SU-DHL-6 (cell line): ENCODE results near the gene VPS11.

ENCODE experiments used
- H2AFZ ChIP-seq: fragments of 200-600 bp; sonication (generic); 2 replicates; pipeline ENCODE4 v1.6.1; 2014; ENCODE audit warnings: low read depth, mild to moderate bottlenecking, moderate library complexity, mixed read lengths, antibody characterized with exemption, low read length; ENCODE audit not compliant: severe bottlenecking
- H3F3A ChIP-seq: fragments of 200-600 bp; shearing (Covaris generic); 2 replicates; pipeline ENCODE4 v1.6.0; 2016; ENCODE audit warnings: antibody characterized with exemption, mild to moderate bottlenecking; ENCODE audit not compliant: insufficient read depth
- H3K27ac ChIP-seq: fragments of 200-600 bp; sonication (generic); 2 replicates; pipeline ENCODE4 v1.5.1; 2016; ENCODE audit warnings: low read depth, mild to moderate bottlenecking, low read length, moderate library complexity, mixed read lengths
- H3K27me3 ChIP-seq: fragments of 200-600 bp; sonication (generic), shearing (Covaris generic); 2 replicates; pipeline ENCODE4 v1.6.0; 2014; ENCODE audit warnings: mild to moderate bottlenecking, low read length
- H3K36me3 ChIP-seq: fragments of 200-600 bp; sonication (generic); 2 replicates; pipeline ENCODE4 v1.6.1; 2014; ENCODE audit warnings: mild to moderate bottlenecking, low read length, mixed read lengths
- H3K4me2 ChIP-seq: fragments of 300-600, 200-600 bp; shearing (Covaris generic), sonication (generic); 2 replicates; pipeline ENCODE4 v1.6.0; 2014; ENCODE audit warnings: low read length, low read depth, mild to moderate bottlenecking; ENCODE audit not compliant: poor library complexity, severe bottlenecking
- H3K4me3 ChIP-seq: fragments of 200-600 bp; sonication (generic); 2 replicates; pipeline ENCODE4 v1.5.1; 2014; ENCODE audit warnings: antibody characterized with exemption, low read length, mild to moderate bottlenecking, mixed read lengths; ENCODE audit not compliant: insufficient read depth, poor library complexity, severe bottlenecking
- H3K79me2 ChIP-seq: fragments of 200-600 bp; sonication (generic); 2 replicates; pipeline ENCODE4 v1.6.1; 2014; ENCODE audit warnings: mild to moderate bottlenecking, low read length, moderate library complexity; ENCODE audit not compliant: insufficient read depth
- H3K9ac ChIP-seq: fragments of 200-600 bp; sonication (generic); 2 replicates; pipeline ENCODE4 v1.7.0; 2014; ENCODE audit warnings: mild to moderate bottlenecking, low read length
- H3K9me2 ChIP-seq: fragments of 200-600 bp; sonication (generic); replicated peaks from 2 replicates; pipeline ENCODE4 v1.6.1; 2014; ENCODE audit warnings: low read length; ENCODE audit not compliant: insufficient read depth
- H3K9me3 ChIP-seq: fragments of 200-600 bp; sonication (generic); 2 replicates; pipeline ENCODE4 v1.6.1; 2014; ENCODE audit warnings: low read length, mixed read lengths; ENCODE audit not compliant: insufficient read depth
- H4K20me1 ChIP-seq: fragments of 200-600 bp; sonication (generic); 2 replicates; pipeline ENCODE4 v1.6.1; 2014; ENCODE audit warnings: low read depth, mild to moderate bottlenecking, antibody characterized with exemption, low read length, moderate library complexity, mixed read lengths
- CTCF ChIP-seq: fragments of 200-600 bp; sonication (generic); IDR thresholded peaks from one replicate; pipeline ENCODE4 v1.5.1; 2017; ENCODE audit warnings: antibody characterized with exemption, mild to moderate bottlenecking, low read length, moderate library complexity; ENCODE audit not compliant: insufficient read depth, poor library complexity, severe bottlenecking
- EZH2phosphoT487 ChIP-seq: fragments of 200-600 bp; sonication (generic), shearing (Covaris generic); conservative IDR thresholded peaks from 2 replicates; pipeline ENCODE4 v1.6.1; 2018; ENCODE audit warnings: mild to moderate bottlenecking, antibody characterized with exemption, low read length, moderate library complexity, mixed read lengths

Gene VPS11

GRCh38 chr11:119029340-119030028 lies 38.1 kb upstream of the VPS11 start:
- peak overlapping the region; percentile 93 for H3K9ac ChIP-seq
- peak overlapping the region; percentile 71 for H3K27ac ChIP-seq
- TF ChIP-seq EZH2phosphoT487 (no peak), CTCF (no peak)
- H3K36me3 ChIP-seq: no peaks in the 10 kb centered on the region
- no peaks in the 10 kb centered on the region; the same call in 1 of the 2 replicates for H3F3A ChIP-seq
- H3K4me2 ChIP-seq: peak overlapping the region; percentile 96
- H3K4me3 ChIP-seq: peak overlapping the region; percentile 79
- H3K9me3 ChIP-seq: no peaks in the 10 kb centered on the region
- H3K27me3 ChIP-seq: no peaks in the 10 kb centered on the region
- H4K20me1 ChIP-seq: no peaks in the 10 kb centered on the region
- peaks cover 6% of the 10 kb centered on the region for H3K79me2 ChIP-seq
- no peaks in the 10 kb centered on the region for H3K9me2 ChIP-seq
- peak overlapping the region; percentile 65 for H2AFZ ChIP-seq

DNA sequence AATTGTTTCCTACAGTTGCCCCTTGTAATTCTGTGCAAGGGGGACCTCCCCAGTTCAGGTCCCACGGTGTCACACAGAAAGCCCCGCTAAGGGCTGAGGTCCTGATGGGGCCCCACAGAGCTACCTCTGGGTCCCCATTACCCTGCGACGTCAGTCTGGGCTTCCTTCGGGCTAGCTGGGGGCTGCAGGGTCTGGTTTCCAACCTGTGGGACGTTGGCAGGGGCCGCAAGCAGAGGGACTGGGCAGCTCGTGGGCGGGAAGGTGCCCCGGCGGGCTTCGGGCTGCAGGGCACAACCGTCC lies 37.6 kb upstream of the VPS11 start:
- Histone ChIP-seq H3K79me2 (peaks cover 6% of the 10 kb centered on the region), H2AFZ (peak overlapping the region; percentile 65), H3K4me2 (peak overlapping the region; percentile 96), H3K27me3 (no peaks in the 10 kb centered on the region), H3K9me2 (no peaks in the 10 kb centered on the region), H3K9ac (peak overlapping the region; percentile 93), H3F3A (no peaks in the 10 kb centered on the region; the same call in 1 of the 2 replicates), H3K27ac (peak overlapping the region; percentile 71), H3K9me3 (no peaks in the 10 kb centered on the region), H3K36me3 (no peaks in the 10 kb centered on the region), H4K20me1 (no peaks in the 10 kb centered on the region), H3K4me3 (peak overlapping the region; percentile 79)
- TF ChIP-seq CTCF: no peak
- TF ChIP-seq EZH2phosphoT487: no peak

GRCh38 chr11:119030329-119031047 lies 37.1 kb upstream of the VPS11 start, which contains the start of gene SLC37A4:
Gene SLC37A4 (minus strand): TSS chr11:119030877.
- H3K79me2 ChIP-seq: peaks cover 6% of the 10 kb centered on the region
- H3K4me2 ChIP-seq: peak within 1 kb of the TSS; percentile 96
- no peaks in the 10 kb centered on the region; the same call in 1 of the 2 replicates for H3F3A ChIP-seq
- H4K20me1 ChIP-seq: no peaks in the 10 kb centered on the region
- peak; percentile 69 for TF ChIP-seq CTCF
- TF ChIP-seq EZH2phosphoT487: no peak
- no peaks in the 10 kb centered on the region for H3K9me2 ChIP-seq
- no peaks in the 10 kb centered on the region for H3K9me3 ChIP-seq
- peak within 1 kb of the TSS; percentile 71 for H3K27ac ChIP-seq
- peak within 1 kb of the TSS; percentile 65 for H2AFZ ChIP-seq
- peak within 1 kb of the TSS; percentile 93 for H3K9ac ChIP-seq
- H3K4me3 ChIP-seq: peak within 1 kb of the TSS; percentile 79
- H3K27me3 ChIP-seq: no peaks in the 10 kb centered on the region
- H3K36me3 ChIP-seq: no peaks in the 10 kb centered on the region
